Measurements from ENCODE around the gene FOXB1.
A peak's percentile ranks its signal among the peaks of the same experiment; 100 is the strongest.

The FOXB1 gene

GRCh38 chr15:59968314-59968713 is 35.8 kb upstream of the FOXB1 start:
- no peak for DNase-seq (ENCODE audit: low spot score)
- TF ChIP-seq CTCF (IDR thresholded peaks at IDR 0.05; ENCODE audit: extremely low read depth, missing control alignments), result no peak

- DNase-seq (ENCODE audit: low spot score), result no peak
- TF ChIP-seq CTCF (IDR thresholded peaks at IDR 0.05; ENCODE audit: extremely low read depth, missing control alignments), result no peak
These were observed 31.9 kb upstream of the FOXB1 start for GRCh38 chr15:59972241-59972640.

- DNase-seq (ENCODE audit: low spot score), result no peak
- no peak for TF ChIP-seq CTCF (IDR thresholded peaks at IDR 0.05; ENCODE audit: extremely low read depth, missing control alignments)
These were observed 27.4 kb upstream of the FOXB1 start for GRCh38 chr15:59976480-59977271.

- no peak for TF ChIP-seq CTCF (IDR thresholded peaks at IDR 0.05; ENCODE audit: extremely low read depth, missing control alignments)
- no peak for DNase-seq (ENCODE audit: low spot score)
These were observed 12.3 kb upstream of the FOXB1 start for GRCh38 chr15:59991834-59992233.

- no peak for TF ChIP-seq CTCF (IDR thresholded peaks at IDR 0.05; ENCODE audit: extremely low read depth, missing control alignments)
- no peak for DNase-seq (ENCODE audit: low spot score)
These were observed 10.9 kb upstream of the FOXB1 start for GRCh38 chr15:59993041-59993750.

GRCh38 chr15:59993950-59994401 is 10.1 kb upstream of the FOXB1 start:
- peak; percentile 26 for DNase-seq (ENCODE audit: low spot score)
- no peak for TF ChIP-seq CTCF (IDR thresholded peaks at IDR 0.05; ENCODE audit: extremely low read depth, missing control alignments)

- DNase-seq (ENCODE audit: low spot score), result no peak
These were observed 9.6 kb upstream of the FOXB1 start for GRCh38 chr15:59994526-59994887.

More at GRCh38 chr15:59994526-59994887, 9.6 kb upstream of the FOXB1 start:
- TF ChIP-seq CTCF (IDR thresholded peaks at IDR 0.05; ENCODE audit: extremely low read depth, missing control alignments), result no peak
